ENCODE measurements around the gene PRR35.

The PRR35 gene

GRCh38 chr16:528111-529011, 31.8 kb upstream of the PRR35 start:
- no peak for DNase-seq (ENCODE audit: low read depth)

DNA sequence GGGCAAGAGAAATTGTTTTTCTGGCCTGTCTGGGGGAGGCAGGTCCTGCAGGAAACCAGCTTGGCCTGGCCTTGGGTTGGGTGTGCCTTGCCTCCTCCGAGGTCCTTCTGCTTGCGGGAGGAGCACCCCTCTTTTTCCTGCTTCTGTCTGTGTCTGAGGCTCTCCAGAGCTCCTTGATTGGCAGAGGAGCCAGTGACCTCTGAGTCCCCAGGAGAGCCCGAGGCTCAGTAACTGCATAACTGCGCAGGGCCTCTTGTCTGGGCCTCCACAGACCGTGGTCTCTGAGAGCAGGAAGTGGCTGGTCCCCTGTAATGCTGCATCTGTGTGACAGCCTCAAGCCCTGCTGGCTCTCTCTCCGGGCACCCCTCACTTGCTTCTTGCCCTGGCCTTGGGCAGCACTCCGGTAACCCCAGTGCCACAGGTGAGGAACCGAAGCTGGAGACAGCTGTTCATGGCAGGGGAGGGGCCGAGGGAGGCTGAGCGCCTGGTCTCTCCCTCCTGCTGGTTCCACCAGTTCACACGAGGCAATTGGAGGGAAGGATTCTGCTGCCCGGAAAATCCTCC, 31.1 kb upstream of the PRR35 start:
- no peak for DNase-seq (ENCODE audit: low read depth)

- DNase-seq (ENCODE audit: low read depth), result no peak
These were observed 29.9 kb upstream of the PRR35 start for GRCh38 chr16:530111-530817.

GRCh38 chr16:531494-532125, 28.6 kb upstream of the PRR35 start:
- DNase-seq (ENCODE audit: low read depth), result no peak

- no peak for DNase-seq (ENCODE audit: low read depth)
These were observed 26.6 kb upstream of the PRR35 start for GRCh38 chr16:533391-534123.

DNA sequence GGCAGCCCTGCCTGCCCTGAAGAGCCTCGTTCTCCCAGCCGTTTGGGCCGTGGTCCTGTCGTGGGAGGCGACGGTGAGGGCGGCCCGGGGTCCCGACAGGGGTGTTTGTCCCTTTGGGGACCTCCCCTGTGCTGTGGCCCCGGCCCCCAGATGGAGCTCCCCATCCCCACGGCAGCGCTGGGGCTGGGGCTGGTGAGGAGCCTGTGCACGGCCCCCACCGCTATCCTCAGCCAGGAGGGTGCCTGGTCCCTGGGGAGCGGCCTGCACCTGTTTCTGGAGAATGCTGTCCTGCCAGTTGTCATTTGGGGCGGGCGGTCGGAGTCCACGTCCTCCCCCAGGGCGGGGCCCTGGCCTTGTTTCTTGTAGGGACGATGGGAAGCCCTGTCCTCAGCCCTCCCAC, 26.1 kb upstream of the PRR35 start:
- no peak for DNase-seq (ENCODE audit: low read depth)

GRCh38 chr16:534856-535445, 25.2 kb upstream of the PRR35 start:
- no peak for DNase-seq (ENCODE audit: low read depth)

GRCh38 chr16:535446-536405, 24.5 kb upstream of the PRR35 start:
- DNase-seq (ENCODE audit: low read depth), result no peak

DNA sequence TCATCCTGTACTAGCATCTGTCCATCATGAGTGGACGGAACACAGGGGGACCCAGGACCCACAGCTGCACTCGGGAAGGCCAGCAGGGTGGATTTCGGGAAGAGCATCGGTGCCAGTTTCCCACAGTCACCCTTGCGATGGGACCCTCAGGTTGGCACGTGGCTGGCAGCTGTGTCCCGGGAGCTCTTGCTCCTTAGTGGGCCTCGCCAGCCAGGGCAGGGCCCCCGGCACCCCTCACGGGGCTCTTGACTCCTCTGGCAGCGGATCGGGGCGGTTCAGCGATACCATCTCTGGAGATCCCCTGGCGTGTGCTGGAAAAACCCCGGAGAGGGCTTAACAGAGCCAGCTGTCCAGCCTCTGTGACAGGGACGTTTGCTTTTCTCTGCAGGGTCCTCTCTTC, 23.4 kb upstream of the PRR35 start:
- no peak for DNase-seq (ENCODE audit: low read depth)

DNA sequence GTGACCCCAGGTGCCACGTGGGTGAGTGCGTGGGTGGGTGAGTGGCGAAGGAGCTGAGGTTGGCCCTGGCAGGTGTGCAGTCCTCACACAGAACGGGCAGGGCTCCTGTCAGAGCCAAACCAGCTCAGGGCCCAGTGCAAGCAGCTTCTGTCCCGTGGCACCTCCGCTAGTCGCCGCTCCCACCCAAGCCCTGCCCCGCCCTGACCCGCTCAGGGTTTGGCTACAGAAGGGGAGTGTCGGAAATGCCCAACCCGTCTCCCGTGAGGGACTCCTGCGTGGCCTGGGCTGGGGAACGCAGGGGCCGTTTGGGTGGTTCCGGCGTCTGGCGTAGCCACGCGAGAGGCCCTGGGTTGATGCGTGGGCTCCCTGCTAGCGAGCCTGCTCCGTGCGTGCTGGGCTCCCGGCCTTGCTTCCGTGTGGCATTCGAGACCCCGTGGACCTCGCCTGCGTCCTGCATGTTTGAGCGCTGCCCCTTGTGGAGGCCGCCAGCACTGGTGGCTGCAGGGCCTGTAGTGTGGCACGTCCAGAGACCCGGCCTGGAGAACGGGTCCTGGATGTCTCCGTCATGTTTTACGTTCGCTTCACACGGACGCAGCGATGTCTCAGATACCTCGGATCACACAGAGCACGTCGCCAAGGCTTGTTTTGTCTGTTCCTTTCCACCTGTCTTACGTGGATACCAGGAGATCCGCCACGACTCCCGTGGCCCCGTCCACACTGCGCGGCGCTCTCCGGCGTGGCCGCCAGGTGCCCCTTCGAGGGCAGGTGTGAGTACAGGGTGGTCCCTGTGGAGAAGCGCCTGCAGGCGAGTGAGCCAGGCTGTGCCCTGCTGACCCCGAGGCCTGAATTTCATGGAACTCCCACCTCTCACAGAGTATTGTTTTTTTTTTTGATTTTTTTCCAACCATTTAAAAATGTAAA, 22.5 kb upstream of the PRR35 start:
- DNase-seq (ENCODE audit: low read depth), result no peak

- no peak for DNase-seq (ENCODE audit: low read depth)
These were observed 20.2 kb upstream of the PRR35 start for GRCh38 chr16:539901-540530.

DNA sequence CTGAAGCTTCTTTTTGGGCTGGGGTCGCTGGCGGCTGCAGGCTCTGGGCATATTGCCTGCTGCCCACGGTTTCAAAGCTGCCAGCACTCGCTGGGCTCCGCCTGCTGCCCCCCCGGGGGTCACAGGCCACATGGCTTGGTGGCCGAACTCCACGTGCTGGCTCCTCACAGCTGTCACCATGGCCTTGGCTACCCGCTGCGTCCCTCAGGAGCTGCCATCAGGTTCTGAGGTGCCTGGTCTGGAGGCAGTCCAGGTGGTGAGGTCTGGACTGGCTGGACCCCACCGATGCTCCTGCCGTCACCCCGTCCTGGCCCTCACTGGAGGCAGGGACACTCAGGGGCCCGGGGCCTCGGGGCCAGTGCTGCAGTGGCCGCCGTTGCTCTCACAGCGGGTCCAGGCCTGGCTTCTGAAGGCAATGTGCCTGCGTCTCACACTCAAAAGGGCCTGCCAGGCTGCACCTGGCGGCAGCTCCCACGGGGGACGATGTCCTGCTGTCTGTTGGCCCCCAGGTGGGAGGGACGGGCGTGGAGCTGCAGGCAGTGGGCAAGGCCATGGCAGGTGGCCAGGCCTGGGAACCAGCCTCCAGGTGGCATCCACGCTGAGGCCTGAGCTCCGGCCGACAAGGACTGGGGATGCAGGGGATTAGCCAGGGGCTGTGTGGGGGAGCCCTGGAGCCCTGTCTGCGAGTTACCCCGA, 19.4 kb upstream of the PRR35 start:
- no peak for DNase-seq (ENCODE audit: low read depth)

- DNase-seq (ENCODE audit: low read depth), result no peak
These were observed 16.7 kb upstream of the PRR35 start for GRCh38 chr16:543301-544164.

GRCh38 chr16:544517-544916, 15.7 kb upstream of the PRR35 start:
- no peak for DNase-seq (ENCODE audit: low read depth)

GRCh38 chr16:546909-547770, 13.1 kb upstream of the PRR35 start:
- DNase-seq (ENCODE audit: low read depth), result no peak

GRCh38 chr16:548586-548985, 11.6 kb upstream of the PRR35 start:
- DNase-seq (ENCODE audit: low read depth), result no peak

Data from activated gamma-delta T cell treated with anti-CD3 and anti-CD28 coated beads, Interleukin-2, amount 50 U/mL, for 16 hours (primary cell).